Measurements from ENCODE around the gene RAB43.

The RAB43 gene

GRCh38 chr3:129128357-129129155 is 7.0 kb upstream of the RAB43 start (continued):
- TF ChIP-seq RBAK (tag by site-specific recombination; IDR thresholded peaks at IDR 0.05) (no peak), ZBTB44 (tag by site-specific recombination; IDR thresholded peaks at IDR 0.05) (no peak), ZNF426 (tag by site-specific recombination; IDR thresholded peaks at IDR 0.05) (no peak), ZNF223 (tag by site-specific recombination; IDR thresholded peaks at IDR 0.05) (no peak), TSHZ1 (tag by site-specific recombination; IDR thresholded peaks at IDR 0.05; ENCODE audit: borderline replicate concordance) (no peak), ZNF423 (tag by site-specific recombination; IDR thresholded peaks at IDR 0.05) (no peak), ZNF521 (tag by site-specific recombination; IDR thresholded peaks at IDR 0.05) (no peak), ZNF221 (tag by site-specific recombination; IDR thresholded peaks at IDR 0.05; ENCODE audit: borderline replicate concordance) (no peak)

- no peak overlapping the region for H3K27ac ChIP-seq (ENCODE audit: extremely low read depth, low read depth, low read length)
- TF ChIP-seq ZNF518A (tag by site-specific recombination; conservative IDR thresholded peaks at IDR 0.05; ENCODE audit: low read depth), result no peak
- no peak for TF ChIP-seq ZIC2 (tag by site-specific recombination; IDR thresholded peaks at IDR 0.05)
- no peak for TF ChIP-seq ZNF394 (tag by site-specific recombination; IDR thresholded peaks at IDR 0.05; ENCODE audit: borderline replicate concordance)
- no peak for TF ChIP-seq ZNF501 (tag by site-specific recombination; IDR thresholded peaks at IDR 0.05)
- no peak for TF ChIP-seq ZNF416 (tag by site-specific recombination; IDR thresholded peaks at IDR 0.05)
- no peak for TF ChIP-seq ZNF561 (tag by site-specific recombination; IDR thresholded peaks at IDR 0.05; ENCODE audit: borderline replicate concordance)
- no peak for TF ChIP-seq ZNF548 (tag by site-specific recombination; IDR thresholded peaks at IDR 0.05)
- no peak for TF ChIP-seq ZNF292 (tag by site-specific recombination; IDR thresholded peaks at IDR 0.05; ENCODE audit: borderline replicate concordance, low read depth)
- no peak for TF ChIP-seq HOXA7 (CRISPR knock-in tag; IDR thresholded peaks at IDR 0.05; ENCODE audit: borderline replicate concordance)
- TF ChIP-seq KLF17 (tag by site-specific recombination; IDR thresholded peaks at IDR 0.05), result no peak
- TF ChIP-seq ZNF837 (tag by site-specific recombination; IDR thresholded peaks at IDR 0.05), result no peak
- CTCF ChIA-PET, result interaction anchor here (0.6 kb wide), 1 partner anchor 116 kb away, joined by 3 read pairs; no protein-coding TSS in a partner anchor
- POLR2A ChIA-PET, result no interaction called here
- H3K4me3 ChIP-seq (ENCODE audit: low read depth, low read length), result no peak overlapping the region
- H3K36me3 ChIP-seq (ENCODE audit: control insufficient read depth in 2 of 2, insufficient read depth in 1 of 2, low read length in 2 of 2), result peaks cover 0 to 45% of the 10 kb centered on the region in 2 experiments; a peak in 1 of 3 replicates
- H3K9me3 ChIP-seq (ENCODE audit: control insufficient read depth, insufficient read depth, low read depth, low read length), result no peaks in the 10 kb centered on the region
- H3K4me1 ChIP-seq (ENCODE audit: control insufficient read depth, insufficient read depth, low read length), result no peaks in the 10 kb centered on the region
Measured at GRCh38 chr3:129126726-129127280, 5.2 kb upstream of the RAB43 start.
